Measurements from ENCODE around the gene TM9SF4. TPM values are rescaled to one million over a fixed set of nuclear protein-coding genes. Genes with fewer than 3 reads are reported as not detected.

Gene TM9SF4
- total and polyA plus RNA-seq, 2 of the 8 experiments (the other 6 are each of a cell fraction or from before 2014, with no cell fraction given) = 38.4 to 68.7 TPM

DNA sequence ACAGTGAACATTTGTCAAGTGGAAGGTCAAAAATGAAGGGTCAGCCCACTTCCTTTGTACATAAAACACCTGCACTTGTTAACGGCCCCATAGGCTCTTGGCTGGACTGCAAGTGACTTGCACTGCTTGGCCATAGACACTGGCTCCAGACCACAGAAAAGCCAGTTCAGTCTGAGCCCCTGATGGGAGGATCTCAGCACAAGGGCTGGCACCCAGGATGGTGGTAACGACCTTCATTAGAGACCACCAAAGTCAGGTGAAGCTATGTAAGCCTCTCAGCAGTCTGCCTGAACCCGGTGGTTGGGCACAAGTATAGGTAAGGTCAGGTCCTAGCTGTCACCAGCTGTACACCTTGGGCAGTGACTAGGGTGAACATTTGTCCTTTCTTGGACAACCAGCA is 81.9 kb downstream of the TM9SF4 start:
- H3K79me2 ChIP-seq (ENCODE audit: control insufficient read depth in 1 of 2, insufficient read depth in 2 of 2, low read length in 2 of 2) = peaks cover 0 to 8% of the 10 kb centered on the region in 2 experiments; a peak in 1 of 4 replicates
- H3K14ac ChIP-seq (ENCODE audit: insufficient read length) = no peak overlapping the region
- no peak overlapping the region for H3K9ac ChIP-seq (replicated peaks in 1 of 4; ENCODE audit: extremely low read depth in 1 of 4, low read depth in 3 of 4, low read length in 3 of 4)
- H2BK5ac ChIP-seq (ENCODE audit: low read depth, low read length) = no peak overlapping the region
- H3K27me3 ChIP-seq (replicated peaks in 1 of 4; ENCODE audit: control insufficient read depth in 3 of 4, extremely low read depth in 1 of 4, insufficient read depth in 3 of 4, low read length in 3 of 4) = no peaks in the 10 kb centered on the region
- H3K4ac ChIP-seq (replicated peaks; ENCODE audit: insufficient read length, low read depth, low read length) = no peak overlapping the region
- peaks cover 0 to 4% of the 10 kb centered on the region in 2 experiments; a peak in 1 of 4 replicates for H3K9me3 ChIP-seq (ENCODE audit: insufficient read depth in 2 of 2, low read depth in 1 of 2, low read length in 1 of 2)
- no peak overlapping the region; the same call in 1 of the 2 replicates for H4K8ac ChIP-seq (ENCODE audit: extremely low read depth, insufficient read depth, low read length)
- H2AK5ac ChIP-seq (ENCODE audit: low read depth, low read length) = no peak overlapping the region
- H3K23ac ChIP-seq (ENCODE audit: insufficient read length) = no peak overlapping the region
- 0 out of 2 replicates have a peak, but pooled peaks cover 4% of the 10 kb centered on the region for H3K79me1 ChIP-seq (ENCODE audit: low read depth, low read length)
- no peak overlapping the region for H3K27ac ChIP-seq (ENCODE audit: low read depth, low read length)
- no peak overlapping the region for H2BK12ac ChIP-seq (ENCODE audit: low read depth, low read length)
- no peak for DNase-seq (ENCODE audit: low read depth in 1 of 2, low spot score in 2 of 2)
- no peak overlapping the region for H2BK20ac ChIP-seq (ENCODE audit: low read length)
- H4K20me1 ChIP-seq (replicated peaks in 1 of 2; ENCODE audit: control insufficient read depth in 1 of 2, insufficient read depth in 2 of 2, low read length in 2 of 2) = peaks cover 7 to 14% of the 10 kb centered on the region in 2 experiments
- no peak for FAIRE-seq
- peaks cover 15 to 18% (median 16%) of the 10 kb centered on the region in 4 experiments for H3K36me3 ChIP-seq (ENCODE audit: control insufficient read depth in 2 of 4, insufficient read depth in 4 of 4, low read length in 3 of 4)
- H3K4me1 ChIP-seq (replicated peaks in 1 of 4; ENCODE audit: control insufficient read depth in 3 of 4, insufficient read depth in 4 of 4, low read length in 3 of 4) = peaks cover 2 to 21% (median 18%) of the 10 kb centered on the region in 4 experiments
- WGBS, 2 experiments (ENCODE audit: extremely low coverage in 1 of 2, insufficient coverage in 1 of 2, insufficient read length in 1 of 2, insufficient replicate concordance in 2 of 2, low coverage in 1 of 2, low lambda C conversion rate in 2 of 2, missing lambda C conversion rate in 1 of 2) = 94% methylated on average over 3 of the region's 3 CpGs; no CpG with 5 or more reads in 1 of the 2 experiments
- H3K4me3 ChIP-seq (ENCODE audit: extremely low read depth in 1 of 4, insufficient read depth in 2 of 4, low read depth in 3 of 4, low read length in 4 of 4) = no peak overlapping the region
- peaks cover 4% of the 10 kb centered on the region; the same call in 1 of the 2 replicates for H3K23me2 ChIP-seq (ENCODE audit: low read depth, low read length)
- no peak overlapping the region for H4K91ac ChIP-seq (replicated peaks; ENCODE audit: insufficient read length, low read length)
- H4K5ac ChIP-seq (ENCODE audit: insufficient read length, low read depth, low read length) = no peak overlapping the region
- H2BK120ac ChIP-seq (replicated peaks; ENCODE audit: low read depth, low read length) = no peak overlapping the region
- H2BK15ac ChIP-seq (ENCODE audit: low read length) = no peak overlapping the region
- H2AFZ ChIP-seq (ENCODE audit: low read length) = no peak overlapping the region
- H3K56ac ChIP-seq (replicated peaks; ENCODE audit: insufficient read length, low read depth, low read length) = no peak overlapping the region
- H3K18ac ChIP-seq (ENCODE audit: extremely low read depth, low read length) = no peak overlapping the region
- peak overlapping the region in 1 of 2 experiments; percentile 55; a peak in 1 of 4 replicates for H3K4me2 ChIP-seq (ENCODE audit: insufficient read depth in 1 of 2, low read depth in 2 of 2, low read length in 2 of 2)
- ChIA-PET CTCF (ENCODE audit: partially characterized antibody) (interaction anchor here (0.8 to 1.2 kb wide), 2 partner anchors 13 to 161 kb away, joined by 3 read pairs; no protein-coding TSS in a partner anchor), POLR2A (ENCODE audit: partially characterized antibody) (interaction anchor here (0.6 to 5.6 kb wide), 5 partner anchors 10 to 465 kb away, joined by 3 to 77 read pairs (median 4); partner anchors contain the start of genes PLAGL2 and POFUT1)
- TF ChIP-seq CBX8 (IDR thresholded peaks at IDR 0.05; ENCODE audit: borderline replicate concordance, low read depth, low read length) (no peak), TAF7 (optimal IDR thresholded peaks at IDR 0.05; ENCODE audit: borderline replicate concordance, low read depth, low read length) (no peak), POLR2A (IDR thresholded peaks at IDR 0.05; ENCODE audit: control extremely low read depth in 1 of 2, low read depth in 2 of 2, low read length in 2 of 2) (no peak; a peak in 1 of 3 replicates), POU5F1 (IDR thresholded peaks at IDR 0.05; ENCODE audit: low read depth, low read length) (no peak), CEBPB (IDR thresholded peaks at IDR 0.05; ENCODE audit: low read depth, low read length) (no peak), PHF8 (conservative IDR thresholded peaks at IDR 0.05; ENCODE audit: low read depth, low read length) (no peak), MAFK (IDR thresholded peaks at IDR 0.05; ENCODE audit: low read depth, low read length) (no peak), EP300 (IDR thresholded peaks at IDR 0.05; ENCODE audit: borderline replicate concordance in 1 of 2, low read depth in 2 of 2, low read length in 2 of 2) (no peak)
- TF ChIP-seq, protein P1, sequence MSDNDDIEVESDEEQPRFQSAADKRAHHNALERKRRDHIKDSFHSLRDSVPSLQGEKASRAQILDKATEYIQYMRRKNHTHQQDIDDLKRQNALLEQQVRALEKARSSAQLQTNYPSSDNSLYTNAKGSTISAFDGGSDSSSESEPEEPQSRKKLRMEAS (IDR thresholded peaks at IDR 0.05) = no peak
- TF ChIP-seq, protein P2, sequence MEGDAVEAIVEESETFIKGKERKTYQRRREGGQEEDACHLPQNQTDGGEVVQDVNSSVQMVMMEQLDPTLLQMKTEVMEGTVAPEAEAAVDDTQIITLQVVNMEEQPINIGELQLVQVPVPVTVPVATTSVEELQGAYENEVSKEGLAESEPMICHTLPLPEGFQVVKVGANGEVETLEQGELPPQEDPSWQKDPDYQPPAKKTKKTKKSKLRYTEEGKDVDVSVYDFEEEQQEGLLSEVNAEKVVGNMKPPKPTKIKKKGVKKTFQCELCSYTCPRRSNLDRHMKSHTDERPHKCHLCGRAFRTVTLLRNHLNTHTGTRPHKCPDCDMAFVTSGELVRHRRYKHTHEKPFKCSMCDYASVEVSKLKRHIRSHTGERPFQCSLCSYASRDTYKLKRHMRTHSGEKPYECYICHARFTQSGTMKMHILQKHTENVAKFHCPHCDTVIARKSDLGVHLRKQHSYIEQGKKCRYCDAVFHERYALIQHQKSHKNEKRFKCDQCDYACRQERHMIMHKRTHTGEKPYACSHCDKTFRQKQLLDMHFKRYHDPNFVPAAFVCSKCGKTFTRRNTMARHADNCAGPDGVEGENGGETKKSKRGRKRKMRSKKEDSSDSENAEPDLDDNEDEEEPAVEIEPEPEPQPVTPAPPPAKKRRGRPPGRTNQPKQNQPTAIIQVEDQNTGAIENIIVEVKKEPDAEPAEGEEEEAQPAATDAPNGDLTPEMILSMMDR (IDR thresholded peaks at IDR 0.05; ENCODE audit: control extremely low read depth in 1 of 3, insufficient read depth in 1 of 3, low read depth in 1 of 3, low read length in 3 of 3) = no peak

All from H1 (cell line).